ENCODE measurements around the gene TOB1. TPM values are rescaled to one million over a fixed set of nuclear protein-coding genes. Genes with fewer than 3 reads are reported as not detected.

The TOB1 gene
- total RNA-seq, 2 donors from 2014 or later = 116 to 169 TPM

- no peak for TF ChIP-seq CTCF (IDR thresholded peaks at IDR 0.05)
- Histone ChIP-seq H3K9me3 (no peaks in the 10 kb centered on the region), H3K27ac (peak overlapping the region; percentile 82), H3K9ac (ENCODE audit: low read depth in 2 of 2, low read length in 2 of 2) (peak overlapping the region; percentile 33 to 79), H3K4me3 (no peak overlapping the region), H3K36me3 (no peaks in the 10 kb centered on the region), H3K27me3 (no peaks in the 10 kb centered on the region), H3K4me1 (peaks cover 24% of the 10 kb centered on the region)
- DNase-seq = peak; percentile 67
- intact Hi-C loops (cut with DNase I) = no loop called here
These were observed 38.6 kb upstream of the TOB1 start for GRCh38 chr17:50904518-50905459.

- H3K27me3 ChIP-seq = no peaks in the 10 kb centered on the region
- peaks cover 16% of the 10 kb centered on the region for H3K4me1 ChIP-seq
- H3K36me3 ChIP-seq = no peaks in the 10 kb centered on the region
- H3K27ac ChIP-seq = peak overlapping the region; percentile 82
- intact Hi-C loops (cut with DNase I) = no loop called here
- no peak overlapping the region for H3K4me3 ChIP-seq
- peak overlapping the region in 1 of 2 donors; percentile 79 for H3K9ac ChIP-seq (ENCODE audit: low read depth in 2 of 2, low read length in 2 of 2)
- no peak for DNase-seq
- H3K9me3 ChIP-seq = no peaks in the 10 kb centered on the region
- no peak for TF ChIP-seq CTCF (IDR thresholded peaks at IDR 0.05)
These were observed 37.7 kb upstream of the TOB1 start for GRCh38 chr17:50903604-50904517.

- Histone ChIP-seq H3K9me3 (no peaks in the 10 kb centered on the region), H3K36me3 (no peaks in the 10 kb centered on the region), H3K27me3 (no peaks in the 10 kb centered on the region), H3K27ac (peak overlapping the region; percentile 46), H3K9ac (ENCODE audit: low read depth in 2 of 2, low read length in 2 of 2) (peak overlapping the region in 1 of 2 donors; percentile 12), H3K4me1 (peaks cover 16% of the 10 kb centered on the region), H3K4me3 (no peak overlapping the region)
- no peak for DNase-seq
- intact Hi-C loops (cut with DNase I) = no loop called here
- no peak for TF ChIP-seq CTCF (IDR thresholded peaks at IDR 0.05)
These were observed 36.5 kb upstream of the TOB1 start for GRCh38 chr17:50902372-50903353.

- no peak for DNase-seq
- H3K9ac ChIP-seq (ENCODE audit: low read depth in 2 of 2, low read length in 2 of 2) = no peak overlapping the region
- intact Hi-C loops (cut with DNase I) = no loop called here
These were observed 34.3 kb upstream of the TOB1 start for GRCh38 chr17:50900383-50900892.

More at GRCh38 chr17:50900383-50900892, 34.3 kb upstream of the TOB1 start:
- H3K4me1 ChIP-seq = peaks cover 11% of the 10 kb centered on the region
- no peaks in the 10 kb centered on the region for H3K9me3 ChIP-seq
- H3K27me3 ChIP-seq = no peaks in the 10 kb centered on the region
- H3K27ac ChIP-seq = no peak overlapping the region
- H3K4me3 ChIP-seq = no peak overlapping the region
- TF ChIP-seq CTCF (IDR thresholded peaks at IDR 0.05) = no peak
- H3K36me3 ChIP-seq = no peaks in the 10 kb centered on the region
